ENCODE measurements around the gene PRAMEF10.

- no peak for TF ChIP-seq TP53 (CRISPR knock-in tag; conservative IDR thresholded peaks at IDR 0.05)
- no peak for TF ChIP-seq TFE3 (CRISPR knock-in tag; IDR thresholded peaks at IDR 0.05)
- TF ChIP-seq USF2 (IDR thresholded peaks at IDR 0.05; ENCODE audit: low read depth, low read length): no peak
- TF ChIP-seq USF2 (CRISPR knock-in tag; IDR thresholded peaks at IDR 0.05; ENCODE audit: borderline replicate concordance): no peak
- no peak for TF ChIP-seq REPIN1 (CRISPR knock-in tag; IDR thresholded peaks at IDR 0.05; ENCODE audit: borderline replicate concordance, low read depth)
- TF ChIP-seq MAX (IDR thresholded peaks at IDR 0.05): no peak
- TF ChIP-seq EP300 (IDR thresholded peaks at IDR 0.05; ENCODE audit: low read depth in 2 of 2, low read length in 2 of 2): no peak
- no peak for TF ChIP-seq EP300 (CRISPR knock-in tag; IDR thresholded peaks at IDR 0.05; ENCODE audit: borderline replicate concordance)
- TF ChIP-seq ZNF10 (CRISPR knock-in tag; IDR thresholded peaks at IDR 0.05; ENCODE audit: borderline replicate concordance, low read depth): no peak
Measured at GRCh38 chr1:12851779-12852178, 46.3 kb downstream of the PRAMEF10 start.
